Esophagus squamous epithelium (tissue), 5 donors: ENCODE data around the gene SMPD3. TPM values are rescaled to one million over a fixed set of nuclear protein-coding genes. Genes with fewer than 3 reads are reported as not detected.

Experiments
- DNase-seq: peaks from one replicate; lab custom pipeline; 2025; lab: John Stamatoyannopoulos, UW
- H3K27ac ChIP-seq, 4 donors: fragments of 200-600 bp; sonication (generic); one replicate each; pipeline ENCODE4 v1.5.1; 2016 to 2019; ENCODE audit warnings: mild to moderate bottlenecking in 1 of 4
- H3K27me3 ChIP-seq, 4 donors: fragments of 200-600 bp; sonication (generic); 1 replicate in 3 of 4; 2 replicates in 1 of 4; pipeline versions ENCODE4 v1.5.1 to v1.6.0; 2017 to 2021; ENCODE audit warnings: antibody characterized with exemption in 1 of 4
- H3K36me3 ChIP-seq, 3 donors: fragments of 200-600 bp; sonication (generic); one replicate each; pipeline ENCODE4 v1.5.1; 2016 to 2019
- H3K4me1 ChIP-seq, 3 donors: fragments of 200-600 bp; sonication (generic); one replicate each; pipeline ENCODE4 v1.5.1; 2017 to 2019
- H3K4me3 ChIP-seq, 4 donors: fragments of 200-600 bp; sonication (generic); 1 replicate in 3 of 4; 2 replicates in 1 of 4; pipeline ENCODE4 v1.5.1; 2016 to 2019; ENCODE audit warnings: mild to moderate bottlenecking in 2 of 4, moderate library complexity in 1 of 4
- H3K9me3 ChIP-seq, 3 donors: fragments of 200-600 bp; sonication (generic); one replicate each; pipeline ENCODE4 v1.5.1; 2016 to 2019
- CTCF ChIP-seq, 6 experiments: fragments of 450-650 bp in 4 of 6; fragments of 200-600 bp in 2 of 6; sonication (generic) in 2 of 6; IDR thresholded peaks; one replicate each; pipeline ENCODE4 v1.5.1; 2016 to 2019; ENCODE audit warnings: antibody characterized with exemption in 6 of 6, mild to moderate bottlenecking in 4 of 6, moderate library complexity in 4 of 6
- POLR2A ChIP-seq, 4 donors: fragments of 450-650 bp; IDR thresholded peaks; one replicate each; pipeline ENCODE4 v1.6.1; 2017; ENCODE audit warnings: antibody characterized with exemption in 4 of 4, mild to moderate bottlenecking in 4 of 4, moderate library complexity in 3 of 4
- WGBS, 2 donors: methylation state at CpG; one replicate each; pipeline ENCODE4 v1.1.5; 2018; 5-methylcytosine and 5-hydroxymethylcytosine counted together
- intact Hi-C: fragments of 100-400 bp; cut with DNase I; formaldehyde crosslinking; loops from one replicate; pipeline ENCODE4 v1.15.0; 2022
- total RNA-seq, 4 donors: library from RNA; depleted of rRNA; stranded (reverse); fragments of >200 nt; gene quantifications; one replicate each; pipeline ENCODE4 v1.1.0, GENCODE V29; 2016
- donor health status: DM: yes; HTN: yes; CAD: no.

The SMPD3 gene
- total RNA-seq, 4 donors from 2014 or later = 0.18 to 2.3 (median 0.92) TPM

- H3K4me3 ChIP-seq = no peak overlapping the region
- intact Hi-C loops = loop anchor here (10.0 kb wide), 1 partner anchor 57 kb away; no protein-coding TSS in a partner anchor
- peaks cover 0 to 14% (median 0%) of the 10 kb centered on the region in 3 donors for H3K4me1 ChIP-seq
- no peak for DNase-seq
- H3K27me3 ChIP-seq = no peaks in the 10 kb centered on the region
- no peak overlapping the region for H3K27ac ChIP-seq
- H3K9me3 ChIP-seq = no peaks in the 10 kb centered on the region
- peaks cover 14 to 100% (median 34%) of the 10 kb centered on the region in 3 donors for H3K36me3 ChIP-seq
- WGBS, 2 donors = 85 to 95% methylated on average over 8 to 10 of the region's 11 CpGs
- TF ChIP-seq CTCF (IDR thresholded peaks at IDR 0.05) (no peak), POLR2A (IDR thresholded peaks at IDR 0.05) (no peak)
Observed at GRCh38 chr16:68351991-68352431, 96.3 kb downstream of the SMPD3 start.

GRCh38 chr16:68351463-68351862 lies 96.8 kb downstream of the SMPD3 start:
- Histone ChIP-seq H3K9me3 (no peaks in the 10 kb centered on the region), H3K27ac (no peak overlapping the region), H3K4me3 (no peak overlapping the region), H3K36me3 (peaks cover 10 to 100% (median 34%) of the 10 kb centered on the region in 3 donors), H3K27me3 (no peaks in the 10 kb centered on the region), H3K4me1 (peaks cover 0 to 10% (median 0%) of the 10 kb centered on the region in 3 donors)
- TF ChIP-seq CTCF (IDR thresholded peaks at IDR 0.05) (no peak), POLR2A (IDR thresholded peaks at IDR 0.05) (no peak)
- DNase-seq = no peak
- intact Hi-C loops = loop anchor here (10.0 kb wide), 1 partner anchor 57 kb away; no protein-coding TSS in a partner anchor
- WGBS, 2 donors = 81 to 82% methylated on average over 9 to 10 of the region's 11 CpGs

- no peak overlapping the region for H3K27ac ChIP-seq
- no peak for DNase-seq
- intact Hi-C loops = loop anchor here (10.0 kb wide), 1 partner anchor 56 kb away; no protein-coding TSS in a partner anchor
- TF ChIP-seq POLR2A (IDR thresholded peaks at IDR 0.05) (no peak), CTCF (IDR thresholded peaks at IDR 0.05) (no peak)
- peaks cover 0 to 5% (median 0%) of the 10 kb centered on the region in 3 donors for H3K4me1 ChIP-seq
- no peaks in the 10 kb centered on the region for H3K9me3 ChIP-seq
- H3K36me3 ChIP-seq = peaks cover 8 to 100% (median 34%) of the 10 kb centered on the region in 3 donors
- 92 to 93% methylated on average over 9 to 10 of the region's 10 CpGs for whole genome bisulfite sequencing, 2 donors
- H3K4me3 ChIP-seq = no peak overlapping the region
- H3K27me3 ChIP-seq = no peaks in the 10 kb centered on the region
Observed at GRCh38 chr16:68350813-68351350, 97.4 kb downstream of the SMPD3 start.

GRCh38 chr16:68349838-68350410 lies 98.4 kb downstream of the SMPD3 start:
- intact Hi-C loops = loop anchor here (10.0 kb wide), 1 partner anchor 55 kb away; no protein-coding TSS in a partner anchor
- DNase-seq = no peak
- no peaks in the 10 kb centered on the region for H3K9me3 ChIP-seq
- H3K36me3 ChIP-seq = peaks cover 14 to 100% (median 31%) of the 10 kb centered on the region in 3 donors
- H3K4me1 ChIP-seq = no peaks in the 10 kb centered on the region
- no peaks in the 10 kb centered on the region for H3K27me3 ChIP-seq
- no peak overlapping the region for H3K4me3 ChIP-seq
- 88 to 89% methylated on average over 10 of the region's 10 CpGs for WGBS, 2 donors
- TF ChIP-seq POLR2A (IDR thresholded peaks at IDR 0.05) = no peak
- no peak for TF ChIP-seq CTCF (IDR thresholded peaks at IDR 0.05)
- H3K27ac ChIP-seq = no peak overlapping the region
